Measurements from ENCODE around the gene ZC2HC1C. TPM values are rescaled to one million over a fixed set of nuclear protein-coding genes. Genes with fewer than 3 reads are reported as not detected.

Gene ZC2HC1C
- total and polyA plus RNA-seq, 10 of the 15 experiments (the other 5 are each of a cell fraction or from before 2014, with no cell fraction given) = 0.92 to 3.7 (median 1.6) TPM

GRCh38 chr14:75022655-75023054 is 46.8 kb upstream of the ZC2HC1C start:
- H3K4me1 ChIP-seq (ENCODE audit: control insufficient read depth, insufficient read depth, low read length) = no peaks in the 10 kb centered on the region
- POLR2A ChIA-PET = interaction anchor here (1.5 kb wide), 1 partner anchor 8 kb away, joined by 4 read pairs; no protein-coding TSS in a partner anchor
- in situ Hi-C loops (cut with MboI) = no loop called here
- RAD21 ChIA-PET (ENCODE audit: unreplicated experiment) = interaction anchor here (1.3 to 2.6 kb wide), 2 partner anchors 65 to 162 kb away, joined by 4 to 5 read pairs; no protein-coding TSS in a partner anchor
- H2AFZ ChIP-seq (ENCODE audit: control insufficient read depth, low read depth, low read length) = no peak overlapping the region
- TF ChIP-seq CUX1 (IDR thresholded peaks at IDR 0.05; ENCODE audit: insufficient replicate concordance, low read depth, low read length) (no peak), CTCF (IDR thresholded peaks at IDR 0.05 in 2 of 3, conservative IDR thresholded peaks at IDR 0.05 in 1 of 3; ENCODE audit: control insufficient read depth in 2 of 3, extremely low read depth in 1 of 3, insufficient read depth in 1 of 3, low read depth in 3 of 3, low read length in 3 of 3) (peak; percentile 16 to 50 (median 26); a peak in 3 of 6 replicates), ZSCAN29 (IDR thresholded peaks at IDR 0.05) (no peak), RAD21 (IDR thresholded peaks at IDR 0.05; ENCODE audit: insufficient read depth, low read depth, low read length) (peak; percentile 26; the same call in 1 of the 2 replicates), ZBTB4 (CRISPR knock-in tag; IDR thresholded peaks at IDR 0.05) (no peak), BCLAF1 (IDR thresholded peaks at IDR 0.05) (no peak)
- H3K36me3 ChIP-seq (ENCODE audit: control insufficient read depth in 2 of 2, insufficient read depth in 2 of 2, low read length in 1 of 2) = peaks cover 1 to 13% of the 10 kb centered on the region in 2 experiments; a peak in 2 of 4 replicates
- H3K9me3 ChIP-seq (replicated peaks; ENCODE audit: control insufficient read depth, insufficient read depth, low read length) = no peaks in the 10 kb centered on the region
- ATAC-seq (peak; percentile 65), DNase-seq (ENCODE audit: low read depth, low spot score) (no peak), FAIRE-seq (no peak)
- H3K4me3 ChIP-seq = no peak overlapping the region
- CTCF ChIA-PET = interaction anchor here (0.8 to 2.8 kb wide), 6 partner anchors 9 to 162 kb away, joined by 3 to 15 read pairs (median 8); no protein-coding TSS in a partner anchor
- no peaks in the 10 kb centered on the region for H4K20me1 ChIP-seq (ENCODE audit: control insufficient read depth, insufficient read depth)
- no peak overlapping the region for H3K9ac ChIP-seq (ENCODE audit: control insufficient read depth, insufficient read depth, low read length)
- H3K27ac ChIP-seq (ENCODE audit: control insufficient read depth, insufficient read depth) = no peak overlapping the region
- BruUV-seq (replicated peaks) = no TSS peak
- H3K27me3 ChIP-seq (replicated peaks in 1 of 2; ENCODE audit: control insufficient read depth in 2 of 2, insufficient read depth in 2 of 2, low read length in 1 of 2) = no peaks in the 10 kb centered on the region
- SMC1A ChIA-PET (ENCODE audit: uncharacterized antibody, unreplicated experiment) = interaction anchor here (1.0 to 2.5 kb wide), 5 partner anchors 9 to 41 kb away, joined by 3 to 13 read pairs (median 4); partner anchors contain the start of gene ACYP1
- 88% methylated on average over 8 of the region's 8 CpGs for WGBS (ENCODE audit: insufficient coverage, insufficient replicate concordance, low lambda C conversion rate, missing lambda C conversion rate)
- intact Hi-C loops (cut with micrococcal nuclease; ENCODE audit: unreplicated experiment) = no loop called here
- H3K4me2 ChIP-seq (ENCODE audit: control insufficient read depth, insufficient read depth) = no peak overlapping the region
- no peaks in the 10 kb centered on the region for H3K79me2 ChIP-seq (ENCODE audit: control insufficient read depth, insufficient read depth, low read length)

Data from GM12878 (cell line).